Esophagus (tissue), 2 donors: ENCODE measurements around the gene CYP4F2. TPM values are rescaled to one million over a fixed set of nuclear protein-coding genes. Genes with fewer than 3 reads are reported as not detected.
"Not testable (repeated sequence)": the region's sequence is repeated elsewhere in the genome, so short reads cannot be mapped to it uniquely, and the experiment has no call there.

Experiments
- H3K27ac ChIP-seq, 2 donors: one replicate each; pipeline ENCODE4 v1.5.1; 2013; ENCODE audit warnings: low read depth in 2 of 2, mild to moderate bottlenecking in 2 of 2, inconsistent platforms in 1 of 2, low read length in 1 of 2, moderate library complexity in 1 of 2
- H3K27me3 ChIP-seq, 2 donors: one replicate each; pipeline ENCODE4 v1.6.1; 2013; ENCODE audit warnings: low read length in 2 of 2, control low read depth in 1 of 2, mild to moderate bottlenecking in 1 of 2; ENCODE audit not compliant: insufficient read depth in 2 of 2, control insufficient read depth in 1 of 2
- H3K36me3 ChIP-seq, 2 donors: one replicate each; pipeline ENCODE4 v1.6.1; 2013; ENCODE audit warnings: low read length in 1 of 2; ENCODE audit not compliant: control insufficient read depth in 2 of 2, insufficient read depth in 2 of 2
- H3K4me1 ChIP-seq, 2 donors: one replicate each; pipeline ENCODE4 v1.6.1; 2013; ENCODE audit warnings: low read length in 1 of 2; ENCODE audit not compliant: control insufficient read depth in 2 of 2, insufficient read depth in 2 of 2
- H3K4me3 ChIP-seq, 2 donors: one replicate each; pipeline ENCODE4 v1.5.1; 2013; ENCODE audit warnings: low read length in 2 of 2, mild to moderate bottlenecking in 2 of 2, low read depth in 1 of 2, moderate library complexity in 1 of 2
- H3K9me3 ChIP-seq, 2 donors: one replicate each; pipeline ENCODE4 v1.6.1; 2013; ENCODE audit warnings: mild to moderate bottlenecking in 2 of 2, low read depth in 1 of 2, low read length in 1 of 2, moderate library complexity in 1 of 2; ENCODE audit not compliant: control insufficient read depth in 2 of 2, insufficient read depth in 1 of 2
- WGBS, 2 donors: extraction: QIAGEN DNeasy Blood & Tissue Kit; methylation state at CpG; one replicate each; pipeline ENCODE4 v1.1.7; 2013; 5-methylcytosine and 5-hydroxymethylcytosine counted together
- polyA plus RNA-seq, 2 donors: library from polyadenylated mRNA; stranded (reverse); fragments of 200-250 nt; gene quantifications; one replicate each; pipeline ENCODE4 v1.2.3, GENCODE V29; 2013
- donor health status: healthy with polysubstance abuse.
- donor health status: Bipolar disorder and iron deficiency.

The CYP4F2 gene
- polyA plus RNA-seq, 2 donors = 0.01 to 0.08 TPM

DNA sequence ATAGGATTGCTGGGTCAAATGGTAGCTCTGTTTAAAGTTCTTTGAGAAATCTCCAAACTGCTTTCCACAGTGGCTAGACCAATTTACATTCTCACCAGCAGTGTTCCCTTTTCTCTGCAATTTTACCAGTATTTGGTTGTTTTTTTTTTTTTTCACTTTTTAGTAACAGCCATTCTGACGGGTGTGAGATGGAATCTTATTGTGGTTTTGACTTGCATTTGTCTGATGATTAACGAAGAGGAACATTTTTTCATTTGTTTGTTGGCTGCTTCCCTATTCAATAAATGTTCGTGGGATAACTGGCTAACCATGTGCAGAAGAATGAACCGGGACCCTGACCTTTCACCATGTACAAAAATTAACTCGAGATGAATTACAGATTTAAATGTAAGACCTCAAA lies 31.2 kb downstream of the CYP4F2 start:
- no peaks in the 10 kb centered on the region for H3K9me3 ChIP-seq
- no peaks in the 10 kb centered on the region for H3K27me3 ChIP-seq
- no peaks in the 10 kb centered on the region for H3K36me3 ChIP-seq
- no peaks in the 10 kb centered on the region for H3K4me1 ChIP-seq
- H3K4me3 ChIP-seq = no peak overlapping the region
- WGBS, 2 donors = 39 to 59% methylated on average over 5 of the region's 5 CpGs
- no peak overlapping the region for H3K27ac ChIP-seq

DNA sequence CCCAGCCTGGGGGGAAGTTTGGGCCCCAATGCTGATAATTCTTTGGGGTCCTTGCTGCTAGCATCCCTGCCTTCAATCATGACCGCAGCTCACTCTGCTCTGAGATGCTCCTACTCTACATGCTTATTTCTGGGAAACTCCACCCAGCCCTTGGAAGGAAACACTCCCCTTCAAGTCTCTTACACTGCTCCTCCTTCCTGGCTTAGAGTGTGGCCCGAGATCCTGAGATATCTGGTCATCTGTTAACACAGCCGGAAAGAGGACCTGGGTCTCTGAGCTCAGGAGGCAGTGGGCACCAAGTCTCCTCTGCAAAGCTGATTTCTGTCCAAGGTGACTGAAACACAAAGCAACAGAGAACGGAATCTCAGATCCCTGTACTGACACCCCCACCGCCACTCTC lies 33.0 kb downstream of the CYP4F2 start:
- Histone ChIP-seq H3K9me3 (no peaks in the 10 kb centered on the region), H3K36me3 (no peaks in the 10 kb centered on the region), H3K27me3 (no peaks in the 10 kb centered on the region), H3K4me3 (no peak overlapping the region), H3K4me1 (no peaks in the 10 kb centered on the region), H3K27ac (no peak overlapping the region)
- 61 to 67% methylated on average over 5 of the region's 5 CpGs for WGBS, 2 donors

DNA sequence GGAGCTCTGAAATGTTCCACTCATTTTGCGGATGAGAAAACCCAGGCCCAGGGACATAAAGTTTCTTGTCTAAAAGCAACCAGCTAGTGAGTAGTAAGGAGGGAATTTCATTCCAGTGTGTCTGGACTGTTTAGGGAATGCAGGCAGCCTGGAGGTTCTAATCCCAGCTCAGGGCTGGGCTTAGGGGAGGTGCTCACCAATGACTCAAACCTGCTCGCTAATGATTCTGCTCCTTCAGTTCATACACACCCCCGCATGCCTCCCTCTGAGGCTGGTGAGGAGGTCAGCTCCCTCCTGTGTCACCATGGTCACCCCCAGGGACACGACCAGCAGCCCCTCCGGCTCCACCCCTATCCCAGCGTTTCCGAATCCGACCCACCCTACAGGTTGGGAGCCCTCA lies 34.6 kb downstream of the CYP4F2 start:
- Histone ChIP-seq H3K27ac (no peak overlapping the region), H3K27me3 (no peaks in the 10 kb centered on the region), H3K9me3 (no peaks in the 10 kb centered on the region), H3K4me1 (no peaks in the 10 kb centered on the region), H3K36me3 (no peaks in the 10 kb centered on the region), H3K4me3 (no peak overlapping the region)
- 60 to 76% methylated on average over 8 of the region's 8 CpGs for WGBS, 2 donors

DNA sequence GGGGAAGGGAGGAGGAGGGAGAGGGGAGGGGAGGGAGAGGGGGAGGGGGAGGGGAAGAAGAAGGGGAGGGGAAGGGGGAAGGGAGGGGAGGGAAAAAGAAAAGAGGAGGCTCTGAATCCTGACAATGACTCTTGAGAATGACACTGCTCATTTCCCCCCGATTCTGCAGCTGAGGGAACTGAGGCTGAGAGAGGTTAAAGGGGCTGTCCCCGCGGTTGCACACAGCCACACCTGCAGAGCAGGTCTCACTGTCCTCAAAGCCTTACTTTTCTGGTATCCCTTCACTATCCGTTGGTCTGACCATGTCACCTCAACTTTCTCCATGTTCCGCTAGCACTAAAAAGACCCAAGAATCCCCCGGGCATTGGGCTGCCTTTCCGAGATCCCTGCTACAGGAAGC lies 35.4 kb downstream of the CYP4F2 start:
- H3K4me1 ChIP-seq = no peaks in the 10 kb centered on the region
- no peak overlapping the region for H3K4me3 ChIP-seq
- no peaks in the 10 kb centered on the region for H3K36me3 ChIP-seq
- no peak overlapping the region for H3K27ac ChIP-seq
- no peaks in the 10 kb centered on the region for H3K27me3 ChIP-seq
- 46 to 53% methylated on average over 7 of the region's 7 CpGs for WGBS, 2 donors
- no peaks in the 10 kb centered on the region for H3K9me3 ChIP-seq

DNA sequence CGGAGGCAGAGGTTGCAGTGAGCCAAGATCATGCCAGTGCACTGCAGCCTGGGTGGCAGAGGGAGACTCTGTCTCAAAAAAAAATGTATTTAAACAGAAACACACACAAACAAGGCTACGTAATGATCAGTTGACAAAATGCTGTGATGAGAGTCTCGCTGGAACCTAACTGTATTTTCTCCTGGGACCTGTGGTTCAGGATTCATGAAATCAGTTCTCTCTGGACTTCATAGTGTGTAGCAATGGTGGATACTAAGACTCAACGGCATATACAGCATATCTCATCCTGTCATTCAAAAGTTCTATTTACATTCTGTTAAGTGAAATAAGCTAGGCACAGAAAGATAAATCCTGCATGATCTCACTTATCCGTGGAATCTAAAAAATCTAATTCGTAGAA lies 37.4 kb downstream of the CYP4F2 start:
- H3K9me3 ChIP-seq = no peaks in the 10 kb centered on the region
- WGBS, 2 donors = 70 to 73% methylated on average over 6 of the region's 6 CpGs
- no peak overlapping the region for H3K27ac ChIP-seq
- no peak overlapping the region for H3K4me3 ChIP-seq
- H3K36me3 ChIP-seq = no peaks in the 10 kb centered on the region
- no peaks in the 10 kb centered on the region for H3K27me3 ChIP-seq
- H3K4me1 ChIP-seq = no peaks in the 10 kb centered on the region

DNA sequence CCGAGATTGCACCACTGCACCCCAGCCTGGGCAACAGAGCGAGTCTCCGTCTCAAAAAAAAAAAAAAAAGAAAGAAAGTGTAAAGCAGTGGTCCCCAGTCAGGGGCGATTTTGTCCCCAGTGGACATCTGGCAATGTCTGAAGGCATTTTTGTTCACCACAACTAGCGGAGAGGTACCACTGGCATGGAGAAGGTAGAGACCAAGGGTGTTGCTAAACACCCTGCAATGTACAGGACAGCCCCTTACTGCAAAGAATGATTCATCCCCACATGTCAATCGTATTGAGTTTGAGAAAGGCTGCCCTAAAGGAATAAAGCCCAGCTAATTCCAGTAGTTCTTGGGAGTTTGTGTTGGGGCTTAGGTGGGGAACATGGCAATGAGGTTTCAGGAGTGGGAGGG lies 38.7 kb downstream of the CYP4F2 start:
- no peak overlapping the region for H3K27ac ChIP-seq
- H3K27me3 ChIP-seq = no peaks in the 10 kb centered on the region
- H3K9me3 ChIP-seq = no peaks in the 10 kb centered on the region
- 76 to 79% methylated on average over 5 to 6 of the region's 6 CpGs for WGBS, 2 donors
- H3K4me1 ChIP-seq = no peaks in the 10 kb centered on the region
- H3K4me3 ChIP-seq = no peak overlapping the region
- H3K36me3 ChIP-seq = no peaks in the 10 kb centered on the region

DNA sequence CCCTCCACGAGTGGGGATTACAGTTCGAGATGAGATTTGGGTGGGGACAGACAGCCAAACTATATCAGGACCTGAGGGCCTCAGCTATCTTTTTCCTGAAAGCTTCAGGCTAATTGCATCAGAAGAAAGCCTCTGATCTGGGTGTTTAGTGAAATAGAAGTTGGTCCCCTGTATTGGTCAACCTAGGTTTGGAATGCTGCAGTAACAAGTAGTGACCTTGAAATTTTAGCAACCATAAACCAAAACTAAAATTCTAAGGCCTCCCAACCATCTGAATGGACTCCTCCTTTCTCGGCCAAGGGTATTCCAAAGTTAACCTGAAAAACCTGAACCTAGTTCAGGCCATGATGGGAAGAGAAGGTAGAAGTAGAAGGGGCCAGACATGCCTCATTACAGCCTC lies 47.5 kb downstream of the CYP4F2 start:
- Histone ChIP-seq H3K4me3 (no peak overlapping the region), H3K9me3 (no peaks in the 10 kb centered on the region), H3K27me3 (no peaks in the 10 kb centered on the region), H3K4me1 (no peaks in the 10 kb centered on the region), H3K36me3 (no peaks in the 10 kb centered on the region), H3K27ac (no peak overlapping the region)
- WGBS, 2 donors = 89 to 92% methylated on average over 3 of the region's 3 CpGs

DNA sequence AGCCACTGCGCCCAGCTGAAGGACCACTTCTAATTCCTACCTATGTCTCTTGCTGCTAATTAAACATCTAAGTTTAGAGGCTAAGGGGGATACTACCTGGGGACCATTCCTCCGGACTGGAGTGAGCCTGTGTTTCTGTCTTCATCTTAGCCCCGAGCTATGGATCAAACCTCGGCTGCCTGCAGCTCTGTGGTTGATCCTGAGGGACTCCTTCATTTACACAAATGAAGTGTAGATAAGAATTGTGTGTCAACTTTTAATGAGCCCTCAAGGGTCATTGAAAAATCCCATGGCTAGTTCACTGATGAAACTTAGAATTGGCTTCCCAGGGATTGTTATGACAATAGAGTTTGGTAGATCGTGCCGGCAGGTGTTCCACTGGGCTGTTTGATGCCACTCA lies 51.0 kb downstream of the CYP4F2 start:
- WGBS, 2 donors = 86 to 87% methylated on average over 6 of the region's 6 CpGs
- Histone ChIP-seq H3K27ac (no peak overlapping the region), H3K4me1 (no peaks in the 10 kb centered on the region), H3K36me3 (no peaks in the 10 kb centered on the region), H3K4me3 (no peak overlapping the region), H3K9me3 (no peaks in the 10 kb centered on the region), H3K27me3 (no peaks in the 10 kb centered on the region)

DNA sequence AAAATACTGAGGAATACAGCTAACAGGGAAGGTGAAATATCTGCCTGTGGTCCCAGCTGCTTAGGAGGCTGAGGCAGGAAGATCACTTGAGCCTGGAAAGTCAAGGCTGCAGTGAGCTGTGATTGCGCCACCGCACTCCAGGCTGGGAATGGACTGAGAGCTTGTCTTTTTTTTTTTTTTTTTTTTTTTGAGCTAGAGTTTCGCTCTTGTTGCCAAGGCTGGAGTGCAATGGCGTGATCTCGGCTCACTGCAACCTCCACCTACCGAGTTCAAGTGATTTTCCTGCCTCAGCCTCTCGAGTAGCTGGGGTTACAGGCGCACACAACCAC lies 54.0 kb downstream of the CYP4F2 start:
- not testable (repeated sequence) for H3K4me1 ChIP-seq, H3K27me3 ChIP-seq, H3K9me3 ChIP-seq, H3K27ac ChIP-seq, H3K4me3 ChIP-seq, H3K36me3 ChIP-seq
- WGBS, 2 donors = 69 to 72% methylated on average over 8 of the region's 8 CpGs

DNA sequence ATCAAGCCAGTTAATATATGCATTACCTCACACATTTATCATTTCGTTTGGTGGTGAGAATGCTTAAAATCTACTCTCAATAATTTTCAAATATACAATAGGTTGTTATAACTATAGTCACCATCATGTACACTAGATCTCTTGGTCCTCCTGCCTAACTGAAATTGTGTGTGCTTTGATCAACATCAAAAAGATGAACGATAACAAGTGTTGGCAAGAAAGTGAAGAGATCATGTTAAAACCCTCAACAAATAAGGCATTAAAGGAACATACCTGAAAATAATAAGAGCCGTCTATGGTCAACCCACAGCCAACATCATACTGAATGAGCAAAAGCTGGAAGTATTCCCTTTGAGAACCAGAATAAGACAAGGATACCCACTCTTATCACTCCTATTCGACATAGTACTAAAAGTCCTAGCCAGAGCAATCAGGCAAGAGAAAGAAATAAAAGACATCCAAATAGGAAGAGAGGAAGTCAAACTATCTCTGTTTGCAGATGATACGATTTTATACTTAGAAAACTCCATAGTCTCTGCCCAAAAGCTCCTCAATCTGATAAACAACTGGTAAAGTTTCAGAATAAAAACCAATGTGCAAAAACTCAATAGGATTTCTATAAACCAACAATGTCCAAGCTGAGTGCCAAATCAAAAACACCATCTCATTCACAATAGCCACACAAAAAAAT lies 54.5 kb downstream of the CYP4F2 start:
- H3K4me1 ChIP-seq = peaks cover 0 to 3% of the 10 kb centered on the region in 2 donors
- H3K4me3 ChIP-seq = no peak overlapping the region
- H3K27ac ChIP-seq = no peak overlapping the region
- no peaks in the 10 kb centered on the region for H3K27me3 ChIP-seq
- H3K9me3 ChIP-seq = no peaks in the 10 kb centered on the region
- H3K36me3 ChIP-seq = no peaks in the 10 kb centered on the region
- 37 to 42% methylated on average over 5 of the region's 5 CpGs for WGBS, 2 donors
